ENCODE measurements around the gene MMP14. TPM values are rescaled to one million over a fixed set of nuclear protein-coding genes. Genes with fewer than 3 reads are reported as not detected.
"Not testable (repeated sequence)": the region's sequence is repeated elsewhere in the genome, so short reads cannot be mapped to it uniquely, and the experiment has no call there.

The MMP14 gene
- polyA plus RNA-seq, 3 donors: 132 to 140 (median 134) TPM

DNA sequence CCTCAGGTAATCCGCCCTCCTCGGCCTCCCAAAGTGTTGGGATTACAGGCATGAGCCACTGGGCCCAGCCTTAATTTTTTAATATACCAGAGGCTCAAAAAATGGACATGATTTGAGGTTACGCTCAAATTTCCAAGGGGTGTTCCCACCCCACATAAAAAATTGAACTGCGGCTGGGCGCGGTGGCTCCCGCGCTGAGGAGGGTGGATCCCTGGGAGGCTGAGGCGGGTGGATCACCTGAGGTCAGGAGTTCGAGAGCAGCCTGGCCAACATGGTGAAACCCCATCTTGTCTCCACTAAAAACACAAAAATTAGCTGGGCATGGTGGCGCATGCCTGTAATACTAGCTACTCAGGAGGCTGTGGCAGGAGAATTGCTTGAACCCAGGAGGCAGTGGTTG, 17.9 kb downstream of the MMP14 start:
- DNase-seq (ENCODE audit: low read depth in 3 of 3, low spot score in 2 of 3): not testable (repeated sequence)

DNA sequence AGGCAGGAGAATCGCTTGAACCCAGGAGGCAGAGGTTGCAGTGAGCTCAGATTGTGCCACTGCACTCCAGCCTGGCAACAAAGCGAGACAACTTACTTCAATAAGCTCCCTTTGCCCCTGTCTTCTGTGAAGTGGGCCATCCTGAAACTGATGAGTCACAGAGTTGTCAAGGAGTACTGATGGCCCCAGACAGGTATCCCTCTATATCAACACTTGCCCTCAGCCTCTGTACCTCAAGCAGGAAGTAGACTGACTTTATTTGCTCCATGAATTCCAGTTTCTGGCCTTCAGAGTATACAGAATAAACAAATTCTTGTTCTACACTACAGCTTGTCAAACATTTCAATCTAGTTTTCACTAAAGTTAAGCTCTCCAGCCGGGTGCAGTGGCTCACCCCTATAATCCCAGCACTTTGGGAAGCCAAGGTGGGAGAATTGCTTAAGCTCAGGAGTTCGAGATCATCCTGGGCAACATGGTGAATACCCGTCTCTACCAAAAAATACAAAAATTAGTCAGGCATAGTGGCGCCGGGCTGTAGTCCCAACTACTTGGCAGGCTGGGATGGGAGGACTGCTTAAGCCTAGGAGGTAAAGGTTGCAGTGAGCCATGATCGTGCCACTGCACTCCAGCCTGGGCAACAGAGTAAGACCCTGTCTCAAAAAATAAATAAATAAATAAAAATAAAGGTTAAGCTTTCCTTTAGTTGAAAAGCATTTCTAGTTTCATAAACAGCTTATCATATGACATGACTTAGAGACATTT, 18.8 kb downstream of the MMP14 start:
- DNase-seq (ENCODE audit: low read depth in 3 of 3, low spot score in 2 of 3): no peak

DNA sequence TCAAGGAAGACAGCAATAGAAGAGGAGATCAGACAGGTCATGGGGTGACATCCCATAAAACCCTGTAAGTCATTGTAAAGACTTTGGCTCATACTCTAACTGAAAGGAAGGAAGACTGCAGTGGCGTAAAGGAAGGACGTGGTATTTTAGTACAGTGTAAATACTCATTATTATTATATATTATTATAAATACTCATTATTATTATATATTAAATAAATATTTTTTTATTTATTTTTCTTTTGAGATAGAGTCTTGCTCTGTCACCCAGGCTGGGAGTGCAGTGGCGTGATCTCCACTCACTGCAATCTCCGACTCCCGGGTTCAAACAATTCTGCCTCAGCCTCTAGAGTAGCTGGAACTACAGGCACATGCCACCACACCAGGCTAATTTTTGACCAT, 20.0 kb downstream of the MMP14 start:
- no peak for DNase-seq (ENCODE audit: low read depth in 3 of 3, low spot score in 2 of 3)

DNA sequence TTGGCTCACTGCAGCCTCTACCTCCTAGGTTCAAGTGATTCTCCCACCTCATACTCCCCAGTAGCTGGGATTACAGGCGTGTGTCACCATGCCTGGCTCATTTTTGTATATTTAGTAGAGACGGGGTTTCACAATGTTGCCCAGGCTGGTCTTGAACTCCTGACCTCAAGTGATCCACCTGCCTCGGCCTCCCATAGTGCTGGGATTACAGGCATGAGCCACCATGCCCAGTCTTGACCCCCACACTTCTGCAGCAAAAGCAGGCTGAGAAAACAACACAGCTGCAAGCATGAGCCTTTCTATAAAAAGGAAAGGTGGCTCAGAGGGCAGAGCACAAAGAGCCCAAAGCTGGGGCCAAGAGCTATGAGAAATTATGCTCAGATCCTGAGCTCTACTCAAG, 24.0 kb downstream of the MMP14 start:
- DNase-seq (ENCODE audit: low read depth in 3 of 3, low spot score in 2 of 3): not testable (repeated sequence)

DNA sequence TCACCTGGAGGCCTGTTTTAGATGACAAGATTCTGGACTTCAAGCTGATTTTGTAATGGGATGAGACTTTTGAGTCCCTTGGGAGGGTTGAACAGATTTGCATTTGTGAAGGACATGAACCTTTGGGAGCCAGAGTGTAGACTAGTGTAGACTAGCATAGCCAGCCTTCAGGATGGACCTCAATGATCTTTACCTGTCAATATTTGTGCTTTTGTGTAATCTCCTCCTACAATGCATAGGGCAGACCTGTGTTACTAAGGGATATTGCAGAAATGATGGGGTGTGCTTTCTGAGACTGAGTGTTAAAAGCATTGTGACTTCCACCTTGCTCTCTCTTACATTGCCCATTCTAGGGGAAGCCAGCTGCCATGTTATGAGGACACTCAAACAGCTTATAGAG, 25.3 kb downstream of the MMP14 start:
- no peak for DNase-seq (ENCODE audit: low read depth in 3 of 3, low spot score in 2 of 3)

DNA sequence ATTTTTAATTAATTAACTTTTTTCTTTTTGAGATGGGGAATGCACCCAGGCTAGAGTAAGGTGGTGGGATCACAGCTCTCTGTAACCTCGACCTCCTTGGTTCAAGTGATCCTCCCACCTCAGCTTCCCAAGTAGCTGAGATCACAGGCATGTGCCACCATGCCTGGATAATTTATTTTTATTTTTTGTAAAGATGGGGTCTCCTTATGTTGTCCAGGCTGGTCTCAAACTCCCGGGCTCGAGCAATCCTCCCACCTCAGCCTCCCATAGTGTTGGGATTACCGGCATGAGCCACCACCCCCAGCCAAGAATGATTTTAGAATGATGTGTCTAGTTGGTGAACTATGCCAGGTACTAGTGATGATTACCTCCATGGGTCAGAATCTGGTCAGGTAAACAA, 28.6 kb downstream of the MMP14 start:
- no peak for DNase-seq (ENCODE audit: low read depth in 3 of 3, low spot score in 2 of 3)

DNA sequence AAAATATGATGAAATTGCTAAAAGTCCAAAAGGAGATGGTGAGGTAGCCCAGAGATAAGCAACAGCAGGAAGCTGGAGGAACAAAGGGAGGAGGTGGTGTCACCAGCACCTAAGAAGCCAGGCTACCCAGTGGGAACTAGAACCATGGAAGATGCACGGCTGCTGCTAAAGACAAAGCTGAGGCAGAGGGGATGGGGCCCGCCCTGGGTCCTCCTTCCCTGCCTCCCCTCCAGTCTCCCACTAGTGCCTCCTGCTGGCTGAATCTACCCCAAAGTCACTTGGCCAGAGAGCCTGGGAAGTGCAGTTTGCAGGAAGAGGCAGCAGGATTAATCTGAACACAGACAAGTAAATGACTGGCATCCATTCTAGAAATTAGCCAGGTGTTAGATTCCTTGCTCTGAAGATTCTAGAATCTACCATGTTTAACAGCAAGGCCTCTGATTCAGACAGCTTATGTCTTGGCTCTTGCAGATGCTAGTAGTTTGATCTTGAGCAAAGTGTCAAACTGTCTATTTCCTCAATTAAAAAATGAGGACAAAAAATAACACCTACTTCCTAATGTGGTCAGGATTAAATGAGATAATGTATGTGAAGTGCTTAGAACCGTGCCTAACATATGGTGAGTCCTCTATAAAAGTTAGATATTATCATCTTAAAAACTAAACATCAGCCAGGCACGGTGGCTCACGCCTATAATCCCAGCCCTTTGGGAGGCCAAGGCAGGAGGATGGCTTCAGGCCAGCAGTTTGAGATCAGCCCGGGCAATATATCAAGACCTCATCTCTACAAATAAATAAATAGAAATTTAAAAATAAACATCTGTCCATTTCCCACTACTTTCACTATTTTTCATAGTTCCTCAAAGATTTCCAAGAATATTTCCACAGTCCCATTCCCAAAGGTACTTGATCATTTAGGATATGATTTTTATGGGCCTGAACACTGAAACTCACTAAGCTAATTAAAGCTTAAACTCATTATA, 29.3 kb downstream of the MMP14 start:
- DNase-seq (ENCODE audit: low read depth in 3 of 3, low spot score in 2 of 3): no peak

DNA sequence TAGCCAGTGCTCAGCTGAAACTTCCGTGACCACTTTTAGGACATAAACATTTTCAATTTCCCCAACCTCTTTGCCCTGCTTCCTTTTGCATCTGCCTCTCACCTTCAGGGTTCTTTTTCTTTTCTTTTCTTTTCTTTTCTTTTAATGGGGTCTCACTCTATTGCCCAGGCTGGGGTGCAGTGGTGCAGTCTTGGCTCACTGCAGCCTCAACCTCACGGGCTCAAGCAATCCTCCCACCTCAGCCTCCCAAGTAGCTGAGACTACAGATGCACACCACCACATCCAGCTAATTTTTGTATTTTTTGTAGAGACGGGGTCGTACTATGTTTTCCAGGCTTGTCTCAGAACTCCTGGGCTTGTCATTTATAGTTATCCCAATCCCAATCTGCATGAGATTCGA, 30.5 kb downstream of the MMP14 start:
- no peak for DNase-seq (ENCODE audit: low read depth in 3 of 3, low spot score in 2 of 3)

DNA sequence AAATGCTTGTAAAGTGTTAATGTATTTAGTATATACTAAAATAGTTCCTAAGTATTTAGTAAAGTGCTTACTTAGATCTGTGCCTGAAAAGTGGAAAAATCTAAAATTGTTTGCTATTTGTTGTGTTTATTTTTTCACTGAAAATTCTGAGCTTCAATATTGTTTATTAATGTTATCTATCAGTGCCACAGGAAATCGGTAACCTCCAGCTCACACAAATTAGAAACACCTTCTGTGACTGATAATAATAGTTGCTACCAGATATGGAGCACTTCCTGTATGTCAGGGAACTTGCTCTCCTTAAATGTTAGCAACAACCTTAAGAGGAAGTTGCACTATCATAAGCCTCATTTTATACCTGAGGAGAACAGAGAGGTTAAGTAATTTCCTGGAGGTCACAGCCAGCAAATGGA, 34.4 kb downstream of the MMP14 start:
- no peak for DNase-seq (ENCODE audit: low read depth in 3 of 3, low spot score in 2 of 3)

DNA sequence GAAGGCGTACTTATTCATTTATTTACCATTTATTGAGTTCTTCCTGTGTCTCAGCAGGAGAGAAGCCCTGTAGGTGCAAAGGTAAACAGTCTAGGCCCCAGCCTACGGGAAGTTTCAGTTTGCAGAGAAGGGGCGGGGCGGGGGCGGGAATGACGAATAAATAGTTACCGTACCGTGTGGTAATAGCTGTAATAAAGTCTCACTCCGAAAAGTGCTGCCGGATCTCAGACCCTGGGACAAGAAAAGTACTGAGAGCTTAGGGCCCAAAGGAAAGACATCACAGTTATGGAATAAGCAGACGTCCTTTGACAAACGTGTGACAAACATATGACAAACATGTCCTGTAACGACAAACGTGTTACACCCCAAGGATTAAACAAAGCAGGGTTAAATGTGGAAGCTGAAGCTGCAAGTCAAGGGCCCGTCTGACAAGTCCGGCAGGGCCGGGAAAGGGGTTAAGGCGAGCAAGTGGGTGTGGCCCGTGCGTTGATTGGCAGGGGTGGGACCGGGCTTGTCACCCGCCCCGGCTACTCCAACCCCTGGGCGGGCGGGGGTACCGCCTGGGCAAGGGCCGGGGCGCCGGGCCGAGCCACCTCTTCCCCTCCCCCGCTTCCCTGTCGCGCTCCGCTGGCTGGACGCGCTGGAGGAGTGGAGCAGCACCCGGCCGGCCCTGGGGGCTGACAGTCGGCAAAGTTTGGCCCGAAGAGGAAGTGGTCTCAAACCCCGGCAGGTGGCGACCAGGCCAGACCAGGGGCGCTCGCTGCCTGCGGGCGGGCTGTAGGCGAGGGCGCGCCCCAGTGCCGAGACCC, 35.0 kb downstream of the MMP14 start, which contains the start of gene LRP10:
LRP10 (plus strand) TSS at position 517 of the 809 bp plus-strand sequence. CDS start 564 bp downstream, outside the sequence.
- peak in 2 of 3 donors; percentile 73 to 84 for DNase-seq (ENCODE audit: low read depth in 3 of 3, low spot score in 2 of 3)

DNA sequence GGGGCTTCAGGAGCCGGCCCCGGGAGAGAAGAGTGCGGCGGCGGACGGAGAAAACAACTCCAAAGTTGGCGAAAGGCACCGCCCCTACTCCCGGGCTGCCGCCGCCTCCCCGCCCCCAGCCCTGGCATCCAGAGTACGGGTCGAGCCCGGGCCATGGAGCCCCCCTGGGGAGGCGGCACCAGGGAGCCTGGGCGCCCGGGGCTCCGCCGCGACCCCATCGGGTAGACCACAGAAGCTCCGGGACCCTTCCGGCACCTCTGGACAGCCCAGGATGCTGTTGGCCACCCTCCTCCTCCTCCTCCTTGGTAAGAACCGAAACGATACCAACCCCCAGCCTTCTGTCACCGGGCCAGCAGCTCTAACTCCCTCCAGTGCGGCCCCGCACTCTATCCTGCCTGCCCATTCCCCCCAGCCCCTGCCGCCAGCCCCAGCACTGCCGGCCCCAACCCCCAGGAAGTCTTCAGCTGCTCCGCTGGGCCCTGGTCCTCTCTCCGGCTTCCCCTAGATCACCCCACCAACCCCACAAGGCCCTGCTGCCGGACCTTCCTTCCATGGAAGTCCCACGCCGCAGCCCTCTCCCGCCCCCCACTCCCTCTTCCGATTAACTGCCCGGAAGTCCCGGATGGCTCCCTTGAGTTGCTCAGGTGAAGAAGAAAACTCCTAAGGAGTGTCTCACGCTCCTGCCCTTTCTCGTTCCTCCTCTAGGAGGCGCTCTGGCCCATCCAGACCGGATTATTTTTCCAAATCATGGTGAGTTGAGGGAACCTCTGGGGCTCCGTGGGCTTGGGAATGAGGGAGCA, 35.8 kb downstream of the MMP14 start:
- DNase-seq (ENCODE audit: low read depth in 3 of 3, low spot score in 2 of 3): peak in 2 of 3 donors; percentile 90 to 91

DNA sequence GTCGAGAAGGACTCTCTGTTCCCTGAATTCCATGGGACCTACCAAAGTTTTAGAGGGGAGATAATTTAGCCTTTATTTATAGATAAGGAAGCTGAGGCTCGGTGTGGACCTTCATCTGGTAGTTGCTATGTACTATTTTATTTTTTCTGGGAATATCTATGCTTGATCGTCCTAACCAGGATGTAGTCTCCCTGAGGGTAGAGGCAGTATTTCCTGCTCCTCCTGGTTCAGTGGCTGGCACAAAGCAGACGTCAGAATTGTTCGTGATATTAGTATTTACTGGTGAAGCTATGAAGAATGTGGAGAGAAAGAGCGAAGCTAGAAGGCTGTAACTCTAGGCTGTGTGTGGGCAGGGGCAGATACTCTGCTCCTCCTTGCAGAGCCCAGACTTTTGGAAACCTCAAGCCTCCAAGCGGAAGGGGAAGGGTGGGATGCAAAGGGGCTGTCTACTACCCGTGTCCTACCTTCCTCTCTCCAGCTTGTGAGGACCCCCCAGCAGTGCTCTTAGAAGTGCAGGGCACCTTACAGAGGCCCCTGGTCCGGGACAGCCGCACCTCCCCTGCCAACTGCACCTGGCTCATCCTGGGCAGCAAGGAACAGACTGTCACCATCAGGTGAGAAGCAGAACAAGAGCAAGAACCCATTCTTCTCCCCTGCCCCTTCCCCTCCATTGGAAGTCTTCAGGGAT, 36.6 kb downstream of the MMP14 start:
- DNase-seq (ENCODE audit: low read depth in 3 of 3, low spot score in 2 of 3): no peak

DNA sequence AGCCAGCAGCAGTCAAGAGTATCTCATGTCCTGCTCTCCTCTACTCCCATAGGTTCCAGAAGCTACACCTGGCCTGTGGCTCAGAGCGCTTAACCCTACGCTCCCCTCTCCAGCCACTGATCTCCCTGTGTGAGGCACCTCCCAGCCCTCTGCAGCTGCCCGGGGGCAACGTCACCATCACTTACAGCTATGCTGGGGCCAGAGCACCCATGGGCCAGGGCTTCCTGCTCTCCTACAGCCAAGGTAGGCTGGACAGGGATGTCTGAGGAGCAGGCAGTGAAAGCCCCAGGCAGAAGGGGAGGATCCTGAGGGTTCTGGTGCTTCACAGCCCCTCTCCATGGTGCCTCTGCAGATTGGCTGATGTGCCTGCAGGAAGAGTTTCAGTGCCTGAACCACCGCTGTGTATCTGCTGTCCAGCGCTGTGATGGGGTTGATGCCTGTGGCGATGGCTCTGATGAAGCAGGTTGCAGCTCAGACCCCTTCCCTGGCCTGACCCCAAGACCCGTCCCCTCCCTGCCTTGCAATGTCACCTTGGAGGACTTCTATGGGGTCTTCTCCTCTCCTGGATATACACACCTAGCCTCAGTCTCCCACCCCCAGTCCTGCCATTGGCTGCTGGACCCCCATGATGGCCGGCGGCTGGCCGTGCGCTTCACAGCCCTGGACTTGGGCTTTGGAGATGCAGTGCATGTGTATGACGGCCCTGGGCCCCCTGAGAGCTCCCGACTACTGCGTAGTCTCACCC, 38.8 kb downstream of the MMP14 start:
- no peak for DNase-seq (ENCODE audit: low read depth in 3 of 3, low spot score in 2 of 3)

DNA sequence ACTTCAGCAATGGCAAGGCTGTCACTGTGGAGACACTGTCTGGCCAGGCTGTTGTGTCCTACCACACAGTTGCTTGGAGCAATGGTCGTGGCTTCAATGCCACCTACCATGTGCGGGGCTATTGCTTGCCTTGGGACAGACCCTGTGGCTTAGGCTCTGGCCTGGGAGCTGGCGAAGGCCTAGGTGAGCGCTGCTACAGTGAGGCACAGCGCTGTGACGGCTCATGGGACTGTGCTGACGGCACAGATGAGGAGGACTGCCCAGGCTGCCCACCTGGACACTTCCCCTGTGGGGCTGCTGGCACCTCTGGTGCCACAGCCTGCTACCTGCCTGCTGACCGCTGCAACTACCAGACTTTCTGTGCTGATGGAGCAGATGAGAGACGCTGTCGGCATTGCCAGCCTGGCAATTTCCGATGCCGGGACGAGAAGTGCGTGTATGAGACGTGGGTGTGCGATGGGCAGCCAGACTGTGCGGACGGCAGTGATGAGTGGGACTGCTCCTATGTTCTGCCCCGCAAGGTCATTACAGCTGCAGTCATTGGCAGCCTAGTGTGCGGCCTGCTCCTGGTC, 39.4 kb downstream of the MMP14 start:
- DNase-seq (ENCODE audit: low read depth in 3 of 3, low spot score in 2 of 3): no peak

DNA sequence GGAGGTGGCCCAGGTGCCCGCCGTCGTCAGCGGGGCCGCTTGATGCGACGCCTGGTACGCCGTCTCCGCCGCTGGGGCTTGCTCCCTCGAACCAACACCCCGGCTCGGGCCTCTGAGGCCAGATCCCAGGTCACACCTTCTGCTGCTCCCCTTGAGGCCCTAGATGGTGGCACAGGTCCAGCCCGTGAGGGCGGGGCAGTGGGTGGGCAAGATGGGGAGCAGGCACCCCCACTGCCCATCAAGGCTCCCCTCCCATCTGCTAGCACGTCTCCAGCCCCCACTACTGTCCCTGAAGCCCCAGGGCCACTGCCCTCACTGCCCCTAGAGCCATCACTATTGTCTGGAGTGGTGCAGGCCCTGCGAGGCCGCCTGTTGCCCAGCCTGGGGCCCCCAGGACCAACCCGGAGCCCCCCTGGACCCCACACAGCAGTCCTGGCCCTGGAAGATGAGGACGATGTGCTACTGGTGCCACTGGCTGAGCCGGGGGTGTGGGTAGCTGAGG, 40.7 kb downstream of the MMP14 start:
- no peak for DNase-seq (ENCODE audit: low read depth in 3 of 3, low spot score in 2 of 3)

DNA sequence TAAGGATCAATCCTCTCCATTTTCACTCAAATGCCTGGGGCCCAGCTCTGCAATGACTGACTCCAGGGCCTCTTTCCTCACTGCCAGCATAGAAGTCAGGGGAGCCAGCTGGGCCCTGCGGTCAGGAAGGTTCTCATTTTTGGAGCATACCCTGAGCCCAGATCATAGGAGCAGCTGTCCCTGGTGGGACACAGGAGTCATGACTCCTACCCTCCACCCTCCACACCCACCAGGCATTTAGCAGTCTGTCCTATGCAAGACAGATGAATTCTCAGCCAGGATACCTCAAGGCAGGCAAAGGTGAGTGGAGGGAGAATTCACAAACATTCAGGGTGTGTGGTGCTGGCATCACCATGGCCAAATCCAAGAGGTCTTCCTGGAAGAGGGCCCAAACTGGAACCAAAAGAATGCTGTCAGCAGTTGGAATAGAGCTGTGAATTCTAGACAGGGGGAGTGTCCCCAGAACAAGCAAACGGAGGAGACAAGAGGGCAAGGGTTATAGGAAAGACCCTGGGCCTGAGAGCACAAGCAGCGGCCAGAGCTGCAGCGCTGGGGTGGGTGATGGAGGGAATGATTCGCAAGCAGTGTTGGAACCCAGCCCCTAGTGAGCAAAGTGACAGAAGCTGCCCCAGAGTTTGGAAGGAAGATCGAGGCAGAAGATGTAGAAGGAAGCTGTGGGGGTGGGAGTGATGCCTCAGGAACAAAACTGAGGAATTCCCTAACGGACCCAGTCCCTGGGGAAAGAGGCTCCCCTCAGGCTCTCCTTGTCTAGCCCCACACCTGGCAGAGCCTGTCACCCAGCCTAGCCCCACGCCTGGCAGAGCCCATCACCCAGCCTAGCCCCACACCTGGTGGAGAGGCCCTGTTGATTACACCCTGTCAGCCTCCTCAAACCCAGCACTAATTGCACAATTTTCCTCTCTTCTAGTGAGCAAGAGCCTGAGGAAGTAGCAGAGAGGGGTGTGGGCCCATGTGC, 42.2 kb downstream of the MMP14 start:
- DNase-seq (ENCODE audit: low read depth in 3 of 3, low spot score in 2 of 3): no peak

DNA sequence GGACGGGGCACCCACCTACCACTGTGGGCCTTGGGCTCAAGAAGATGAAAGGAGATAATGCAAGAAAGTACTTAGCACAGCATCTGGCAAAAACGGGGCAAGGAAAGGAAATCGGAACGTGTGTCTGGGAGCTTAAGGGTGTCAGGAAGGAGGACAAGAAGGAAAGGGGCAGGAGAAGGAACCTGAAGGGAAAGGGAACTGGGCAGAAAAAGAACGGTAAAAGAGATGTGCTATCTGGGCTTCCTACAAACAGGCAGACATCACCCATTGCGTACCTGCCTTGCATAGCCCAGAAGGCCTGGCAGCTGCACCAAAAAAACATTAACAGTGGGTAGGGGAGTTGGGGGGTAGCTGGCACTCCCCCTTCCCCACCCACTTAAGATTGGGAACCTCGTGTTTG, 45.7 kb downstream of the MMP14 start:
- no peak for DNase-seq (ENCODE audit: low read depth in 3 of 3, low spot score in 2 of 3)
